ENCODE data around the gene G6PC1. TPM values are rescaled to one million over a fixed set of nuclear protein-coding genes. Genes with fewer than 3 reads are reported as not detected.

G6PC1 gene
- polyA plus RNA-seq, 1 donor from 2014 or later = not detected

- H4K20me1 ChIP-seq (ENCODE audit: insufficient read depth) = no peaks in the 10 kb centered on the region
- H3K9ac ChIP-seq (ENCODE audit: low read length) = no peak overlapping the region
- H2AFZ ChIP-seq (ENCODE audit: low read depth, low read length) = no peak overlapping the region
- no peak overlapping the region for H3K4me3 ChIP-seq (ENCODE audit: low read length)
- no peak overlapping the region for H3K4me2 ChIP-seq (ENCODE audit: low read length)
- H3F3A ChIP-seq (ENCODE audit: insufficient read depth, low read length, poor library complexity, severe bottlenecking) = no peaks in the 10 kb centered on the region
- TF ChIP-seq SMC3 (conservative IDR thresholded peaks at IDR 0.05; ENCODE audit: poor library complexity) (no peak), RAD21 (conservative IDR thresholded peaks at IDR 0.05) (no peak), CTCF (IDR thresholded peaks at IDR 0.05; ENCODE audit: poor library complexity, severe bottlenecking) (no peak), MXI1 (conservative IDR thresholded peaks at IDR 0.05; ENCODE audit: poor library complexity, severe bottlenecking) (no peak), EP300 (conservative IDR thresholded peaks at IDR 0.05; ENCODE audit: poor library complexity, severe bottlenecking) (no peak), EZH2 (IDR thresholded peaks at IDR 0.05; ENCODE audit: borderline replicate concordance, insufficient read depth, low read length, poor library complexity, severe bottlenecking) (no peak), TAF1 (IDR thresholded peaks at IDR 0.05; ENCODE audit: low read depth) (no peak), POLR2AphosphoS5 (IDR thresholded peaks at IDR 0.05) (no peak)
- H3K9me3 ChIP-seq (ENCODE audit: low read length) = no peaks in the 10 kb centered on the region
- H3K9me2 ChIP-seq (ENCODE audit: insufficient read depth, low read length) = no peaks in the 10 kb centered on the region
- no peaks in the 10 kb centered on the region for H3K27me3 ChIP-seq (ENCODE audit: insufficient read depth, low read depth, low read length)
- no peaks in the 10 kb centered on the region for H3K36me3 ChIP-seq (ENCODE audit: insufficient read depth, low read length)
- no peak overlapping the region for H3K27ac ChIP-seq (ENCODE audit: low read length)
- H3K79me2 ChIP-seq (replicated peaks; ENCODE audit: insufficient read depth, low read length) = no peaks in the 10 kb centered on the region
Observed at GRCh38 chr17:42906772-42907446, 6.3 kb downstream of the G6PC1 start.

GRCh38 chr17:42908872-42909700 is 8.5 kb downstream of the G6PC1 start:
- Histone ChIP-seq H3K4me2 (ENCODE audit: low read length) (no peak overlapping the region), H3K4me3 (ENCODE audit: low read length) (no peak overlapping the region), H4K20me1 (ENCODE audit: insufficient read depth) (no peaks in the 10 kb centered on the region), H3F3A (ENCODE audit: insufficient read depth, low read length, poor library complexity, severe bottlenecking) (no peaks in the 10 kb centered on the region), H3K9me2 (ENCODE audit: insufficient read depth, low read length) (no peaks in the 10 kb centered on the region), H3K36me3 (ENCODE audit: insufficient read depth, low read length) (no peaks in the 10 kb centered on the region), H3K9me3 (ENCODE audit: low read length) (no peaks in the 10 kb centered on the region), H3K27me3 (ENCODE audit: insufficient read depth, low read depth, low read length) (no peaks in the 10 kb centered on the region), H2AFZ (ENCODE audit: low read depth, low read length) (no peak overlapping the region), H3K27ac (ENCODE audit: low read length) (no peak overlapping the region), H3K79me2 (replicated peaks; ENCODE audit: insufficient read depth, low read length) (no peaks in the 10 kb centered on the region), H3K9ac (ENCODE audit: low read length) (no peak overlapping the region)
- TF ChIP-seq SMC3 (conservative IDR thresholded peaks at IDR 0.05; ENCODE audit: poor library complexity) = no peak
- no peak for TF ChIP-seq POLR2AphosphoS5 (IDR thresholded peaks at IDR 0.05)
- no peak for TF ChIP-seq MXI1 (conservative IDR thresholded peaks at IDR 0.05; ENCODE audit: poor library complexity, severe bottlenecking)
- no peak for TF ChIP-seq REST (IDR thresholded peaks at IDR 0.05; ENCODE audit: borderline replicate concordance)
- TF ChIP-seq CTCF (IDR thresholded peaks at IDR 0.05; ENCODE audit: poor library complexity, severe bottlenecking) = no peak
- TF ChIP-seq RAD21 (conservative IDR thresholded peaks at IDR 0.05) = no peak
- TF ChIP-seq EZH2 (IDR thresholded peaks at IDR 0.05; ENCODE audit: borderline replicate concordance, insufficient read depth, low read length, poor library complexity, severe bottlenecking) = no peak
- TF ChIP-seq TAF1 (IDR thresholded peaks at IDR 0.05; ENCODE audit: low read depth) = no peak
- TF ChIP-seq EP300 (conservative IDR thresholded peaks at IDR 0.05; ENCODE audit: poor library complexity, severe bottlenecking) = no peak
